GM08714 (cell line): ENCODE data around the gene ETV6.
"Not testable (repeated sequence)": the region's sequence is repeated elsewhere in the genome, so short reads cannot be mapped to it uniquely, and the experiment has no call there.

Experiments
- H3K4me3 ChIP-seq: fragments of 200-500 bp; sonication (Bioruptor generic); 2 replicates; pipeline ENCODE4 v1.5.1; 2014; ENCODE audit warnings: mild to moderate bottlenecking, low read length, inconsistent platforms
- ZNF274 ChIP-seq: IDR thresholded peaks from 2 replicates; pipeline ENCODE4 v1.6.1; 2012; ENCODE audit warnings: mild to moderate bottlenecking, low read depth, low read length

Gene ETV6

GRCh38 chr12:11672256-11673191, 23.1 kb downstream of the ETV6 start:
- no peak overlapping the region for H3K4me3 ChIP-seq
- TF ChIP-seq ZNF274: no peak

- no peak for TF ChIP-seq ZNF274
- H3K4me3 ChIP-seq: no peak overlapping the region
Measured at GRCh38 chr12:11673666-11674461, 24.4 kb downstream of the ETV6 start.

- H3K4me3 ChIP-seq: no peak overlapping the region
- TF ChIP-seq ZNF274: no peak
Measured at GRCh38 chr12:11674894-11675390, 25.5 kb downstream of the ETV6 start.

GRCh38 chr12:11676052-11676451, 26.6 kb downstream of the ETV6 start:
- TF ChIP-seq ZNF274: no peak
- no peak overlapping the region for H3K4me3 ChIP-seq

- no peak overlapping the region for H3K4me3 ChIP-seq
- TF ChIP-seq ZNF274: no peak
Measured at GRCh38 chr12:11677093-11677492, 27.6 kb downstream of the ETV6 start.

- TF ChIP-seq ZNF274: no peak
Measured at GRCh38 chr12:11677752-11678151, 28.3 kb downstream of the ETV6 start.

GRCh38 chr12:11678781-11679180, 29.3 kb downstream of the ETV6 start:
- no peak overlapping the region for H3K4me3 ChIP-seq
- TF ChIP-seq ZNF274: no peak

More at GRCh38 chr12:11677752-11678151, 28.3 kb downstream of the ETV6 start:
- no peak overlapping the region for H3K4me3 ChIP-seq

- no peak for TF ChIP-seq ZNF274
- no peak overlapping the region for H3K4me3 ChIP-seq
Measured at GRCh38 chr12:11681207-11681606, 31.7 kb downstream of the ETV6 start.

- not testable (repeated sequence) for H3K4me3 ChIP-seq
Measured at GRCh38 chr12:11681695-11682094, 32.2 kb downstream of the ETV6 start.

GRCh38 chr12:11684393-11684792, 34.9 kb downstream of the ETV6 start:
- no peak for TF ChIP-seq ZNF274
- no peak overlapping the region for H3K4me3 ChIP-seq

- no peak for TF ChIP-seq ZNF274
- H3K4me3 ChIP-seq: no peak overlapping the region
Measured at GRCh38 chr12:11684811-11685210, 35.3 kb downstream of the ETV6 start.

GRCh38 chr12:11685316-11685715, 35.8 kb downstream of the ETV6 start:
- TF ChIP-seq ZNF274: no peak
- no peak overlapping the region for H3K4me3 ChIP-seq

GRCh38 chr12:11685716-11686115, 36.2 kb downstream of the ETV6 start:
- H3K4me3 ChIP-seq: no peak overlapping the region
- TF ChIP-seq ZNF274: no peak

GRCh38 chr12:11686120-11686519, 36.6 kb downstream of the ETV6 start:
- H3K4me3 ChIP-seq: no peak overlapping the region
- no peak for TF ChIP-seq ZNF274

- no peak for TF ChIP-seq ZNF274
- no peak overlapping the region for H3K4me3 ChIP-seq
Measured at GRCh38 chr12:11687528-11687927, 38.1 kb downstream of the ETV6 start.
